ENCODE data around the gene TTC28. TPM values are rescaled to one million over a fixed set of nuclear protein-coding genes. Genes with fewer than 3 reads are reported as not detected.
A peak's percentile ranks its signal among the peaks of the same experiment; 100 is the strongest.

TTC28 gene
- total RNA-seq, 6 experiments from 2014 or later = 10.8 to 18.9 (median 13.6) TPM

GRCh38 chr22:28425211-28425610, 254.4 kb downstream of the TTC28 start:
- H3K4me1 Mint-ChIP-seq (ENCODE audit: low read depth) = peaks cover 47% of the 10 kb centered on the region
- H3K36me3 Mint-ChIP-seq (ENCODE audit: low read depth) = no peaks in the 10 kb centered on the region
- TF ChIP-seq, protein P1, sequence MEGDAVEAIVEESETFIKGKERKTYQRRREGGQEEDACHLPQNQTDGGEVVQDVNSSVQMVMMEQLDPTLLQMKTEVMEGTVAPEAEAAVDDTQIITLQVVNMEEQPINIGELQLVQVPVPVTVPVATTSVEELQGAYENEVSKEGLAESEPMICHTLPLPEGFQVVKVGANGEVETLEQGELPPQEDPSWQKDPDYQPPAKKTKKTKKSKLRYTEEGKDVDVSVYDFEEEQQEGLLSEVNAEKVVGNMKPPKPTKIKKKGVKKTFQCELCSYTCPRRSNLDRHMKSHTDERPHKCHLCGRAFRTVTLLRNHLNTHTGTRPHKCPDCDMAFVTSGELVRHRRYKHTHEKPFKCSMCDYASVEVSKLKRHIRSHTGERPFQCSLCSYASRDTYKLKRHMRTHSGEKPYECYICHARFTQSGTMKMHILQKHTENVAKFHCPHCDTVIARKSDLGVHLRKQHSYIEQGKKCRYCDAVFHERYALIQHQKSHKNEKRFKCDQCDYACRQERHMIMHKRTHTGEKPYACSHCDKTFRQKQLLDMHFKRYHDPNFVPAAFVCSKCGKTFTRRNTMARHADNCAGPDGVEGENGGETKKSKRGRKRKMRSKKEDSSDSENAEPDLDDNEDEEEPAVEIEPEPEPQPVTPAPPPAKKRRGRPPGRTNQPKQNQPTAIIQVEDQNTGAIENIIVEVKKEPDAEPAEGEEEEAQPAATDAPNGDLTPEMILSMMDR (IDR thresholded peaks at IDR 0.05) = no peak
- H3K27me3 Mint-ChIP-seq (ENCODE audit: insufficient read depth) = no peaks in the 10 kb centered on the region
- no peaks in the 10 kb centered on the region for H3K9me3 Mint-ChIP-seq
- no peak for DNase-seq
- H3K4me3 Mint-ChIP-seq = no peak overlapping the region
- H3K27ac Mint-ChIP-seq = no peak overlapping the region

- TF ChIP-seq, protein P1 (IDR thresholded peaks at IDR 0.05) = no peak
- Mint-ChIP-seq H3K36me3 (ENCODE audit: low read depth) (no peaks in the 10 kb centered on the region), H3K27me3 (ENCODE audit: insufficient read depth) (no peaks in the 10 kb centered on the region), H3K9me3 (no peaks in the 10 kb centered on the region), H3K27ac (no peak overlapping the region), H3K4me3 (no peak overlapping the region), H3K4me1 (ENCODE audit: low read depth) (peaks cover 43% of the 10 kb centered on the region)
- DNase-seq = peak; percentile 4
Observed at GRCh38 chr22:28424427-28425080, 255.1 kb downstream of the TTC28 start.

- Mint-ChIP-seq H3K4me1 (ENCODE audit: low read depth) (peaks cover 26% of the 10 kb centered on the region), H3K27ac (no peak overlapping the region), H3K36me3 (ENCODE audit: low read depth) (no peaks in the 10 kb centered on the region), H3K4me3 (no peak overlapping the region), H3K9me3 (no peaks in the 10 kb centered on the region), H3K27me3 (ENCODE audit: insufficient read depth) (no peaks in the 10 kb centered on the region)
- no peak for DNase-seq
- TF ChIP-seq, protein P1 (IDR thresholded peaks at IDR 0.05) = no peak
Observed at GRCh38 chr22:28419919-28420318, 259.7 kb downstream of the TTC28 start.

DNA sequence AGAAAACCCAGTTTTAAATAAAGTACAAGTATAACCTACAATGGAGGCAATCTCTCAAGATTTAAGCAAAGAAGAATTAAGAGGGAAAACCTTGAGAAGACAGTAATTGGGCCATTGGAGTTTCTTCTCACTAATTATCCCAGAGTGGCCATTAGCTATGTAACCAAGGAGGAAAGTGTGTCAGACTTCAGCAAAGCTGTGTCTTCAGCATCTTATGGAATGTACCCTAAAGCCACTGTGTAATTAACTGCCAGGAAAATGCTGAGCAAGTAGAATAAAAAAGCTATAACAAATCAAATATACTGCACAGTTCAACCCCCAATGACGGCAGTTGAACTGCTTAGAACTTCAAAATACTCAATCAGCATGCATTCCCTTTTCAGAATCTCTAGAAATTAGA, 261.6 kb downstream of the TTC28 start:
- H3K36me3 Mint-ChIP-seq (ENCODE audit: low read depth) = no peaks in the 10 kb centered on the region
- no peaks in the 10 kb centered on the region for H3K9me3 Mint-ChIP-seq
- H3K27me3 Mint-ChIP-seq (ENCODE audit: insufficient read depth) = no peaks in the 10 kb centered on the region
- H3K4me1 Mint-ChIP-seq (ENCODE audit: low read depth) = peaks cover 29% of the 10 kb centered on the region
- no peak overlapping the region for H3K27ac Mint-ChIP-seq
- TF ChIP-seq, protein P1 (IDR thresholded peaks at IDR 0.05) = no peak
- H3K4me3 Mint-ChIP-seq = no peak overlapping the region
- DNase-seq = no peak

GRCh38 chr22:28417431-28417830, 262.2 kb downstream of the TTC28 start:
- peaks cover 29% of the 10 kb centered on the region for H3K4me1 Mint-ChIP-seq (ENCODE audit: low read depth)
- no peak overlapping the region for H3K27ac Mint-ChIP-seq
- no peak for DNase-seq
- no peaks in the 10 kb centered on the region for H3K9me3 Mint-ChIP-seq
- TF ChIP-seq, protein P1 (IDR thresholded peaks at IDR 0.05) = no peak
- no peaks in the 10 kb centered on the region for H3K36me3 Mint-ChIP-seq (ENCODE audit: low read depth)
- no peaks in the 10 kb centered on the region for H3K27me3 Mint-ChIP-seq (ENCODE audit: insufficient read depth)
- no peak overlapping the region for H3K4me3 Mint-ChIP-seq
